ENCODE measurements around the gene CSTF1.

- no peak for TF ChIP-seq CTCF (IDR thresholded peaks at IDR 0.05)
- no peak for TF ChIP-seq POLR2A (IDR thresholded peaks at IDR 0.05)
- no peak for TF ChIP-seq POLR2AphosphoS5 (IDR thresholded peaks at IDR 0.05)
Observed at GRCh38 chr20:56454754-56455153, 62.3 kb downstream of the CSTF1 start.

Measured in prostate gland (tissue), 2 donors.